A549 (cell line): ENCODE results near the gene SERPINA3. TPM values are rescaled to one million over a fixed set of nuclear protein-coding genes. Genes with fewer than 3 reads are reported as not detected.

Experiments used
- ATAC-seq, 2 experiments: fragments of 200-7000 bp in 1 of 2; fragments of >200 bp in 1 of 2; cut with Nextera tagmentation in 1 of 2; cut with Tn5 transposase in 1 of 2; 3 replicates each; pipeline versions ENCODE4 v1.8.0 to v1.9.1; 2018 to 2020; ENCODE audit warnings: mild to moderate bottlenecking in 1 of 2, moderate library complexity in 1 of 2
- CTCF ChIA-PET: fragments of 300-600 bp; sonication (Branson Sonifier 250); formaldehyde crosslinking; extraction: SDS; loops from one replicate; lab custom pipeline; 2021; ENCODE audit warnings: antibody characterized with exemption, inconsistent platforms; lab: Yijun Ruan, JAX
- POLR2A ChIA-PET: fragments of 350-600 bp; formaldehyde crosslinking; extraction: SDS; loops from one replicate; lab custom pipeline; 2021; ENCODE audit warnings: antibody characterized with exemption, inconsistent platforms; lab: Yijun Ruan, JAX
- DNase-seq, 2 experiments: peaks; one replicate each; pipeline versions ENCODE4 v3.0.0 to v3.0.0-alpha.2; 2011 to 2016; ENCODE audit warnings: low read depth in 1 of 2, low spot score in 1 of 2
- FAIRE-seq: peaks from 2 replicates; lab custom pipeline; 2011; peaks lifted over from hg19 to GRCh38; lab: Jason Lieb, UNC
- H3K27ac ChIP-seq, 2 experiments: fragments of >200 bp; sonication (Bioruptor Twin); formaldehyde crosslinking; 3 replicates each; pipeline ENCODE4 v1.5.1; 2016 to 2017
- H3K4me1 ChIP-seq: fragments of >200 bp; sonication (Bioruptor Twin); formaldehyde crosslinking; 3 replicates; pipeline ENCODE4 v1.6.1; 2016
- H3K4me2 ChIP-seq: fragments of >200 bp; sonication (Bioruptor Twin); formaldehyde crosslinking; 3 replicates; pipeline ENCODE4 v1.6.1; 2016
- H3K4me3 ChIP-seq: fragments of >200 bp; sonication (Bioruptor Twin); formaldehyde crosslinking; 3 replicates; pipeline ENCODE4 v1.5.1; 2016
- H3K9me3 ChIP-seq: fragments of >200 bp; sonication (Bioruptor Twin); formaldehyde crosslinking; 3 replicates; pipeline ENCODE4 v1.6.1; 2016
- ATOH8 ChIP-seq: fragments of 250-450 bp; sonication (Bioruptor Pico); IDR thresholded peaks from 2 replicates; pipeline ENCODE4 v1.5.0; 2020; ENCODE audit warnings: low read depth, mild to moderate bottlenecking, moderate library complexity
- BCL3 ChIP-seq: fragments of >200 bp; sonication (Bioruptor Twin); formaldehyde crosslinking; IDR thresholded peaks from 3 replicates; pipeline ENCODE4 v1.6.1; 2016
- BHLHE40 ChIP-seq: IDR thresholded peaks from 2 replicates; pipeline ENCODE4 v1.6.1; 2012; ENCODE audit warnings: low read depth, low read length, inconsistent platforms
- CBX2 ChIP-seq: fragments of 200-600 bp; sonication (generic); IDR thresholded peaks from 2 replicates; pipeline ENCODE4 v1.6.1; 2016; ENCODE audit warnings: low read depth, mild to moderate bottlenecking, borderline replicate concordance
- CEBPB ChIP-seq, 2 experiments: fragments of >200 bp in 1 of 2; sonication (Bioruptor Twin) in 1 of 2; formaldehyde crosslinking in 1 of 2; IDR thresholded peaks; 2 replicates each; pipeline ENCODE4 v1.6.1; 2012 to 2016
- E2F6 ChIP-seq: IDR thresholded peaks from 2 replicates; pipeline ENCODE4 v1.6.1; 2012; ENCODE audit warnings: low read depth, borderline replicate concordance
- ESRRA ChIP-seq: fragments of 150-350 bp; IDR thresholded peaks from 2 replicates; pipeline ENCODE4 v1.6.1; 2014; ENCODE audit warnings: mild to moderate bottlenecking, low read length, borderline replicate concordance
- FOSB ChIP-seq: fragments of 250-450 bp; sonication (Bioruptor Pico); IDR thresholded peaks from 2 replicates; pipeline ENCODE4 v1.5.0; 2020; ENCODE audit warnings: mild to moderate bottlenecking, moderate library complexity
- FOSL2 ChIP-seq, 2 experiments: fragments of 450-650 bp in 1 of 2; fragments of >200 bp in 1 of 2; sonication (Bioruptor Twin) in 1 of 2; formaldehyde crosslinking; IDR thresholded peaks; 2 replicates each; pipeline versions ENCODE4 v1.5.0 to v1.6.1; 2016 to 2020; ENCODE audit warnings: mild to moderate bottlenecking in 1 of 2, moderate library complexity in 1 of 2
- FOXS1 ChIP-seq: fragments of 250-450 bp; sonication (Bioruptor Pico); IDR thresholded peaks from 2 replicates; pipeline ENCODE4 v1.5.0; 2020; ENCODE audit warnings: mild to moderate bottlenecking, moderate library complexity
- HDAC2 ChIP-seq: fragments of 200-600 bp; sonication (generic); IDR thresholded peaks from 2 replicates; pipeline ENCODE4 v1.6.1; 2016
- HES2 ChIP-seq: fragments of >200 bp; sonication (Bioruptor Twin); formaldehyde crosslinking; IDR thresholded peaks from 2 replicates; pipeline ENCODE4 v1.6.1; 2016
- HEYL ChIP-seq: fragments of 250-450 bp; sonication (Bioruptor Pico); IDR thresholded peaks from 2 replicates; pipeline ENCODE4 v1.8.0; 2021; ENCODE audit warnings: mild to moderate bottlenecking, moderate library complexity
- HMGXB4 ChIP-seq: fragments of 250-450 bp; sonication (Bioruptor Pico); IDR thresholded peaks from 2 replicates; pipeline ENCODE4 v1.5.0; 2021; ENCODE audit warnings: mild to moderate bottlenecking, moderate library complexity, borderline replicate concordance
- HOXB5 ChIP-seq: fragments of 250-450 bp; sonication (Bioruptor Pico); IDR thresholded peaks from 2 replicates; pipeline ENCODE4 v1.5.0; 2020; ENCODE audit warnings: mild to moderate bottlenecking, moderate library complexity
- JUN ChIP-seq, 2 experiments: fragments of >200 bp; sonication (Bioruptor Twin); formaldehyde crosslinking; IDR thresholded peaks; 2 replicates in 1 of 2; 3 replicates in 1 of 2; pipeline ENCODE4 v1.6.1; 2016 to 2017
- MYC ChIP-seq: IDR thresholded peaks from 2 replicates; pipeline ENCODE4 v1.6.1; 2012; ENCODE audit warnings: mild to moderate bottlenecking, inconsistent platforms, low read length, improper control_type of control experiment, borderline replicate concordance
- NPAS2 ChIP-seq: fragments of 250-450 bp; sonication (Bioruptor Pico); IDR thresholded peaks from 2 replicates; pipeline ENCODE4 v1.8.0; 2022; ENCODE audit warnings: mild to moderate bottlenecking, moderate library complexity, borderline replicate concordance
- NR3C1 ChIP-seq: fragments of >200 bp; sonication (Bioruptor Twin); formaldehyde crosslinking; IDR thresholded peaks from 3 replicates; pipeline ENCODE4 v1.6.1; 2017
- PBX3 ChIP-seq: IDR thresholded peaks from 2 replicates; pipeline ENCODE4 v1.6.1; 2012
- PHF8 ChIP-seq: fragments of 200-600 bp; sonication (generic); IDR thresholded peaks from 2 replicates; pipeline ENCODE4 v1.6.1; 2016; ENCODE audit warnings: low read depth, mild to moderate bottlenecking, antibody characterized with exemption, moderate library complexity, borderline replicate concordance
- POLR2A ChIP-seq: IDR thresholded peaks from 2 replicates; pipeline ENCODE4 v1.6.1; 2012; ENCODE audit warnings: mild to moderate bottlenecking, low read length
- POLR2AphosphoS2 ChIP-seq: conservative IDR thresholded peaks from 2 replicates; pipeline ENCODE4 v1.6.1; 2012; ENCODE audit warnings: low read length, improper control_type of control experiment, inconsistent platforms
- RARB ChIP-seq: fragments of 250-450 bp; sonication (Bioruptor Pico); IDR thresholded peaks from 2 replicates; pipeline ENCODE4 v1.8.0; 2021; ENCODE audit warnings: mild to moderate bottlenecking, moderate library complexity
- RFX5 ChIP-seq: fragments of 450-650 bp; IDR thresholded peaks from 2 replicates; pipeline ENCODE4 v1.7.1; 2014; ENCODE audit warnings: antibody characterized with exemption, mild to moderate bottlenecking, moderate library complexity
- RNF2 ChIP-seq: fragments of 200-600 bp; sonication (generic); IDR thresholded peaks from 2 replicates; pipeline ENCODE4 v1.6.1; 2016; ENCODE audit warnings: low read depth, mild to moderate bottlenecking, antibody characterized with exemption, moderate library complexity, borderline replicate concordance
- SREBF2 ChIP-seq: fragments of 450-650 bp; IDR thresholded peaks from 2 replicates; pipeline ENCODE4 v1.6.1; 2014; ENCODE audit warnings: mild to moderate bottlenecking, moderate library complexity
- USF2 ChIP-seq: fragments of 450-650 bp; IDR thresholded peaks from 2 replicates; pipeline ENCODE4 v1.6.1; 2014; ENCODE audit warnings: antibody characterized with exemption
- ZNF302 ChIP-seq: fragments of 250-450 bp; sonication (Bioruptor Pico); IDR thresholded peaks from 2 replicates; pipeline ENCODE4 v1.9.0; 2021; ENCODE audit warnings: inconsistent platforms, mild to moderate bottlenecking, moderate library complexity
- ZSCAN20 ChIP-seq: fragments of 250-450 bp; sonication (Bioruptor Pico); IDR thresholded peaks from 2 replicates; pipeline ENCODE4 v1.8.0; 2022; ENCODE audit warnings: mild to moderate bottlenecking, moderate library complexity
- WGBS: methylation state at CpG from one replicate; pipeline ENCODE4 v1.1.6; 2017; ENCODE audit errors: missing lambda C conversion rate; 5-methylcytosine and 5-hydroxymethylcytosine counted together
- polyA plus RNA-seq, 4 experiments: library from polyadenylated mRNA; depleted of rRNA in 3 of 4; stranded (reverse); fragments of >200 nt; fragmentation: RNase III in 1 of 4; extraction: RNeasy Plus Mini Kit Qiagen cat#74134 plus additional on column Dnase treatment in 1 of 4; gene quantifications; 2 replicates in 3 of 4; 3 replicates in 1 of 4; pipeline ENCODE4 v1.2.3, GENCODE V29; 2011 to 2017

The SERPINA3 gene
- polyA plus RNA-seq, 2 of the 4 experiments (the other 2 are of a cell fraction), result 3.1 to 9.1 TPM

GRCh38 chr14:94595912-94596311, 16.3 kb upstream of the SERPINA3 start:
- ATAC-seq (no peak), FAIRE-seq (no peak), DNase-seq (no peak)
- WGBS, result 89% methylated on average over 2 of the region's 2 CpGs
- TF ChIP-seq BHLHE40 (no peak), RNF2 (no peak), FOSL2 (IDR thresholded peaks at IDR 0.05) (no peak), FOSL2 (CRISPR knock-in tag; IDR thresholded peaks at IDR 0.05) (no peak), FOSB (CRISPR knock-in tag) (no peak), FOXS1 (CRISPR knock-in tag) (no peak), HEYL (CRISPR knock-in tag) (no peak), RFX5 (no peak), NPAS2 (CRISPR knock-in tag) (no peak), SREBF2 (no peak), ATOH8 (CRISPR knock-in tag) (no peak), ZNF302 (CRISPR knock-in tag) (no peak), PBX3 (no peak)
- H3K4me2 ChIP-seq, result no peak overlapping the region
- ChIA-PET CTCF (interaction anchor here (1.4 to 2.0 kb wide), 3 partner anchors 12 to 85 kb away, joined by 3 to 7 read pairs (median 4); no protein-coding TSS in a partner anchor), POLR2A (no interaction called here)
- H3K27ac ChIP-seq, result peak overlapping the region; percentile 97 to 98; a peak in 4 of 6 replicates
- no peak overlapping the region for H3K4me3 ChIP-seq
- peaks cover 3% of the 10 kb centered on the region; the same call in 1 of the 3 replicates for H3K9me3 ChIP-seq
- peaks cover 61% of the 10 kb centered on the region for H3K4me1 ChIP-seq

GRCh38 chr14:94596361-94596760, 15.8 kb upstream of the SERPINA3 start:
- WGBS, result 86% methylated on average over 9 of the region's 9 CpGs

More at GRCh38 chr14:94596361-94596760, 15.8 kb upstream of the SERPINA3 start:
- Histone ChIP-seq H3K4me3 (no peak overlapping the region), H3K9me3 (peaks cover 3% of the 10 kb centered on the region; the same call in 1 of the 3 replicates), H3K4me2 (no peak overlapping the region), H3K27ac (peak overlapping the region; percentile 97 to 98; a peak in 5 of 6 replicates), H3K4me1 (peaks cover 66% of the 10 kb centered on the region)
- FAIRE-seq (no peak), ATAC-seq (no peak), DNase-seq (no peak)
- no peak for TF ChIP-seq CBX2
- no peak for TF ChIP-seq HES2
- no peak for TF ChIP-seq HDAC2
- TF ChIP-seq CEBPB (IDR thresholded peaks at IDR 0.05), result no peak
- TF ChIP-seq USF2, result no peak
- no peak for TF ChIP-seq RARB (CRISPR knock-in tag)
- no peak for TF ChIP-seq ESRRA
- TF ChIP-seq MYC, result no peak
- TF ChIP-seq POLR2AphosphoS2, result no peak
- TF ChIP-seq HOXB5, result no peak
- TF ChIP-seq BHLHE40, result no peak
- no peak for TF ChIP-seq NR3C1
- no peak for TF ChIP-seq JUN (IDR thresholded peaks at IDR 0.05)
- TF ChIP-seq BCL3, result no peak
- no peak for TF ChIP-seq POLR2A
- no peak for TF ChIP-seq PHF8
- no peak for TF ChIP-seq ZSCAN20
- TF ChIP-seq HMGXB4 (CRISPR knock-in tag), result no peak
- TF ChIP-seq E2F6, result no peak
- TF ChIP-seq HEYL (CRISPR knock-in tag), result no peak
- CTCF ChIA-PET, result interaction anchor here (2.0 kb wide), 1 partner anchor 12 kb away, joined by 7 read pairs; no protein-coding TSS in a partner anchor
- POLR2A ChIA-PET, result no interaction called here
